Inflammatory macrophage (primary cell): ENCODE data around the gene LHPP.

ENCODE experiments used
- DNase-seq, 2 donors: peaks; one replicate each; pipeline ENCODE4 v3.0.0-alpha.2; 2020 to 2022

Gene LHPP

GRCh38 chr10:124596962-124597845, 135.6 kb downstream of the LHPP start:
- no peak for DNase-seq

DNA sequence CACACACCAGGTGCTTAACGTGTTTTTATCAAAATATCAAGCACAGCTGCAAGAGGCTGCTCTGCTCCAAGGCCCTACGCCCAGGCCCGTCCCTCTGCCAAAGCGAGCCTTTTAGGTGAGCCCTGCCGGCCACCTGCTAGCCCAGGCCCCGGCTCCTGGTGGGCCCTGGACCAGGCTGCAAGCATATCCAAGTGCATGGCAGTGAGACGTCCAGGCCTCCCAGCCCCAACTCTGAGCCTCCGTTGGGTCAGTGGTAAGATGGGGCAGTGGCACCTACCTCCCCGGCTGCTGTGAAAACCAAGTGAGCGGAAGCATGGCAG, 136.2 kb downstream of the LHPP start:
- no peak for DNase-seq

DNA sequence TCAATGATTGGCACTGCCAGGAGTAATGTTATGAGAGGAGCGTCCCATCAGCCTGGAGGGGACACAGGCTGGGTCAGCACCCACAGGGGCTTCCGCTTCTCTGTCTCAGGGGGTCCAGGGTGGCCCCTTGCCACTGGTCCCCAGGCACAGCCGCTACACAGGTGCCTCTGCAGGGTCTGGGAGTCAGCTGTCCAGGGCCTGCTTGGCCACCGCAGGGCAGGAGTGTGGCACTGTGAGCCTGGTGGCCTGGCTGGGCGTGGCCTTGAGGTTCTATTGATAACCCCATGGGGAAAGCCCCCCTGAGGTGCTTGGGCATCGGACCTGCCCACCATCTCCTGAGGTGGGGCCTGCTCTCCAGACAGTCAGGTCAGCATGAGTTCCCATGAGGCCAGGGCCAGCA, 136.6 kb downstream of the LHPP start:
- DNase-seq: no peak

DNA sequence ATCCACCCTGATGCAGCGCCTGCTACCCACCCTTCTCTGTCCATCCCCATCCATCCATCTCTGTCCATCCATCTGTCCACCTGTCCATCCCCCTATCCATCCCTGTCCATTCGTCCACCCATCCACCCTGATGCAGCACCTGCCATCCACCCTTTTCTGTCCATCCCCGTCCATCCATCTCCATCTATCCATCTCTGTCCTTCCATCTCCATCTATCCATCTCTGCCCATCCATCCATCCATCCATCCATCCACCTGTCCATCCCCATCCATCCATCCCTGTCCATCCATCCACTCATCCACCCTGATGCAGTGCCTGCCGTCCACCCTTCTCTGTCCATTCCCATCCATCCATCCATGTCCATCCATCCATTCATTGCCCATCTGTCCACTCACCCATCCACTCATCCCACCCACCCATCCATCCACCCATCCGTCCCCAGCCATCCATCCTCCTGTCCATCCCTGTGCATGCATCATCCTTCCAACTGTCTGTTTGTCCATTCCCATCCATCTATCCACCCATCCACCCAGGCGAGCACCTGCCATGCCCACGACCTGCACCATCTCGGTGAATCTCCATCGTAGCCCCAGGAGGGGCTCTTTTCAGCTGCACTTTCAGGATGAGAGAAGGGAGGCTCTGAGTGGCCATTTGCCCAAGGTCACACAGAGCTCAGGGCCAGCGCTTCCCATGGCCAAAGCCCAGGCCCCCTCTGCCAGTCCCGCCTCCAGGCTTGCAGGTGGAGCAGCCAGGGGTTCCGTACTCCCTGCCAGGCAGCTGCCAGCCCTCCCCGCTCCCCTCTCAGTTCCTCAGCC, 137.4 kb downstream of the LHPP start:
- no peak for DNase-seq

- no peak for DNase-seq
These were observed 138.0 kb downstream of the LHPP start for GRCh38 chr10:124599588-124600050.

GRCh38 chr10:124600051-124600880, 138.6 kb downstream of the LHPP start:
- DNase-seq: no peak

GRCh38 chr10:124601016-124601415, 139.4 kb downstream of the LHPP start:
- DNase-seq: no peak

DNA sequence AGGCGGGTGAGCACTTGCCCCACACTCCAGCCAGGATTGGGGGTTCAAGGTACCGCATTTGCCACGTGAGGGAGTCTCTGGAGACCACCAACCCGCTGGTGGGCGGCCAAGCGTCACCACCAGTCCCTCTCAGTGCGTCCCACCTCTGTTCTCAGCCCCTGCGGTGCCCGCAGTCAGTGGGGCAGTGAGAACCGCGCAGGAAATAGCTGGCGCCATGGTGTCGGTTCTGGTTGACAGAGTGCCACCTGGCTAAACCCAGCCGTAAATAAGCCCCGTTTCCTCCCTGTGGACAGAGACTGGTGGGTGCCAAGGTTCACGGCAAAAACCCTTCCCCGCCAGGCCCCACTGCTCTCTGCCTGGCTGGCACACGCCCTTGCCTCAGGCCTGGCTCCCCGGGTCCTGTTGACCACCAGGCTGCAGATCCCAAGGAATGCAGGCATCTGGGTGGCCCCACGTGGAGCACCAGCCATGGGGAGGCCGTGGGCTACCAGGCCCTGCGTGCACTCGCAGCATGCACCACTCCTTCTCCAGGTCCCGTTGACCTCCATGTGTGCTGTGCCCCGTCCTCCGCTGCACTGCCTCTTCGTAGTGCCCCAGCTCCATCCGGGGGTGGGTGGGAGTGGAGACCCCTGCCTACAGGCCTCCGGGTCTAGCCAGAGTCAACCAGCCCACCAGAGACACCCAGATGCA, 140.0 kb downstream of the LHPP start:
- DNase-seq: no peak

DNA sequence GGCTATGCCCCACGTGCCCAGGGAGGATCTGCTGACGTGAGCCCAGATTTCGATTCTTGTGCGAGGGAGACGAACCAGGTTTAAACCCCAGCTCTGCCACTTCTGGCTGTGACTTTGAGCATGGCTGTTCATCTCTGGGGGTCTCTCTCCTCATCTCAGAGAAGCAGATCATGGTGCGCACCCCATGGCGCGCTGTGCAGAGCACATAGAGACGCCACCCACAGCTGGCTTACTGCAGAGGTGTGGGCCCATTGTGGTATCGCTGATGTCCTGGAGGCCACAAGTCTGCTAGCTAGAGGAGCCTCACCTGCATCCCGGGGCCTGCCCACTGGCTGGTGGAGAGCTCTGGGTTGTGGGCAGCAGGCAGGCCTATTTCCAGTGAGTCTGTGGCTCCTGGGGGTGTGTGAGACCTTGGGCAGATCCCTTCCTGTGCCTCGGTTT, 140.5 kb downstream of the LHPP start:
- no peak for DNase-seq

- no peak for DNase-seq
These were observed 141.2 kb downstream of the LHPP start for GRCh38 chr10:124602646-124603365.

DNA sequence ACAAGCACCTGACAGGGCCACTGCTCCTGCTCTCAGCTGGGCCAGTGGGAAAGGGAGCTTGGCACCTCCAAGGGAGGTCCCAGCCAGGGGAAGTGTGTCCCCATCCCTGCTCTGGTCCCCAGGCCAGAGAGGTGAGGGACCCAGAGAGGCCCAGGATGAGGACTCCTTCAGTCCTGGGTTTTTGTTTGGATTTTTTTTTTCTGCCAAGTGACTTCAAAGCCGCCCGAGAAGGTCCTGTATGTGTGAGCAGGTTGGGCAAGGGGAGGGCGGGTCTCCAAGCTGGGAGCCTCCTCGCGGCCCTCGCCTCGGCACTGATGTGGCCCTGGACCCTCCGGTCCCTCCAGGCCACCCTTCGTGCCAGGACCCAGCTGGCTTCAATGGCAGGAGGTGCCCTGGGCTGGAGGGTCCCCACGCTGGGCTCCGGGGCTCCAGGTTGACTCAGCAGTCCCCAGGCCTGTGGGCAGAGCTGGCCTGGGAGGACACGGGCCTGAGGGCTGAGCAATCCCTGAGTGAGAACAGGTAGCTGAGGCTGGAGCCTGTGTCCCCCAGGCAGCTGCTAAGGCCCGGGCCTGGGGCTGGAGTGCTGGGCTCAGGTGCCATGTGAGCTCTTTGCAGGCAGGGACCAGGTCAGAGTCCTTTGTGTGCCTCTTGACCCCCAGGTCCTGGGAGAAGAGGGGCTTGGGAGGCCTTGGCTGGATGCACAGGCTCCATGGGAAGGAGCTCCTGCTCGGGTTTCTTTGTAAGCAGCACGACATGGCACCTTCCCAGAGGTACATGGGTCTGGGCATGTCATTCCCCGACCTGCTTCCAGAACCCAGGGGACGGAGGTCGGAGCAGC, 142.0 kb downstream of the LHPP start:
- DNase-seq: no peak

- DNase-seq: no peak
These were observed 142.8 kb downstream of the LHPP start for GRCh38 chr10:124604214-124605000.

DNA sequence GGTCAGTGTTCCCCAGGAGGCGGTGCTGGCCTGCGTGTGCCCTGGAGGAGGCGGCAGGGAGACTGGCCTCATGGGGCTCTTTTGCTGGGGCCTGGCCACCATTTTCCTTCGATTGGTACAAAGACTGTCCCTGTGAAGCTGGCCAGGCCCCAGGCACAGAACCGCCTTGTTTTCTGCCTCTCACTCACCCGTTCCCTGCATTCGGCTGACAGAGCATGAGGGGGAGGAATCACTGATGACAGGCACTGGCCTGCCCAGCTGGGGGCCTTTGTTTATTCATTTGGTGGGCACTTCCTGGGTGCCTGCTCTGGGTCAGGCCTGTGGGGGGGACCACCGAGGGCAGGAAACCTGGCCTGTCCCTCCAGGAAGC, 143.4 kb downstream of the LHPP start:
- no peak for DNase-seq

DNA sequence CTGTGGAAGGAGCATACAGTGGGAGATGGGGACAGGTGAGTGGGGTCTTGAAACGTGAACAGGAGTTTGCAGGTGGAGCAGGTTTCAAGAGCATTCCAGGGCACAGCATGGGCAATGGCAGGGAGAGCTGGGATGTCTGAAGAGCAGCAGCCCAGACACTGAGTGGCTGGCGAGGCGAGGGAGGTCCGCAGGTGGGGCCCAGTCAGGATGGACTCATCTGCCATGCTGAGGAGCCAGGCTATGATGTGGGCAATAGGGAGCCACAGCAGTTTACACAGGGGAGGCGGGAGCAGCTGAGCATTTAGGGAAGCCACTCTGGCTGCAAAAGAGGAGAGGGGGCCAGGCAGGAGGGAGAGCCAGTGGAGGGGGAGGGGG, 143.8 kb downstream of the LHPP start:
- DNase-seq: no peak

GRCh38 chr10:124605856-124606812, 144.5 kb downstream of the LHPP start:
- no peak for DNase-seq

- DNase-seq: no peak
These were observed 145.2 kb downstream of the LHPP start for GRCh38 chr10:124606822-124607221.

DNA sequence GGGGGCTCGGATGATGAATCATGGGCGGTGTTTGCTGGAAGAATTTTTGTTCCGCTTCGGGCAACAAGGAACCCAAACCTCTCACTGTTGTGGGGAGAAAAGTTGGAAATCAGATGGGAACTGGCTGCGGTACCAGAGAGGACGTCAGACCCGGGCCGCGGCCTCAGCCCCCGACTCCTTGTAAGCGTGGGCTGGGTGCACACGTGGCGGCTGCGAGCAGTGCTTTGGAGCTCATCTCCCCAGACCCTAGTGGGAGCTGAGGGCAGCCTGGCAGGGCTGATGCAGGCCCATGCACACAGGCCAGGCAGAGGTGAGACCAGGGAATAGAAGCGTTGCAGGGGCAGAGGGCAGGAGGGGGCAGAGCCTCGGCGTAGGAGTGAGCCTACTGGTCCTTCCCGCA, 146.1 kb downstream of the LHPP start:
- DNase-seq: no peak

- no peak for DNase-seq
These were observed 146.6 kb downstream of the LHPP start for GRCh38 chr10:124608093-124608721.
